Liver (tissue), 9 donors: ENCODE data around the gene GSAP. TPM values are rescaled to one million over a fixed set of nuclear protein-coding genes. Genes with fewer than 3 reads are reported as not detected.

Experiments
- DNase-seq: peaks from one replicate; pipeline ENCODE4 v3.0.0-alpha.2; 2017; ENCODE audit warnings: low spot score
- H3K27ac ChIP-seq, 2 donors: one replicate each; pipeline ENCODE4 v1.7.0; 2013; ENCODE audit warnings: inconsistent platforms in 2 of 2, low read length in 2 of 2, control low read depth in 1 of 2, low read depth in 1 of 2, mild to moderate bottlenecking in 1 of 2
- H3K27me3 ChIP-seq, 4 donors: one replicate each; pipeline versions ENCODE4 v1.6.1 to v1.7.0; 2013; ENCODE audit warnings: low read length in 3 of 4, inconsistent platforms in 1 of 4, mild to moderate bottlenecking in 1 of 4, moderate library complexity in 1 of 4; ENCODE audit not compliant: control insufficient read depth in 4 of 4, insufficient read depth in 4 of 4
- H3K36me3 ChIP-seq, 4 donors: one replicate each; pipeline versions ENCODE4 v1.6.1 to v1.7.0; 2013; ENCODE audit warnings: low read length in 3 of 4, mild to moderate bottlenecking in 3 of 4, low read depth in 1 of 4, moderate library complexity in 1 of 4; ENCODE audit not compliant: control insufficient read depth in 4 of 4, insufficient read depth in 3 of 4
- H3K4me1 ChIP-seq, 4 donors: one replicate each; pipeline versions ENCODE4 v1.6.1 to v1.7.0; 2013; ENCODE audit warnings: low read length in 3 of 4, mild to moderate bottlenecking in 3 of 4, moderate library complexity in 1 of 4; ENCODE audit not compliant: control insufficient read depth in 4 of 4, insufficient read depth in 4 of 4
- H3K4me3 ChIP-seq, 3 donors: one replicate each; pipeline versions ENCODE4 v1.6.1 to v1.7.0; 2013; ENCODE audit warnings: low read length in 3 of 3, control low read depth in 1 of 3, low read depth in 1 of 3, mild to moderate bottlenecking in 1 of 3
- H3K9ac ChIP-seq, 2 donors: one replicate each; pipeline ENCODE4 v1.7.0; 2013; ENCODE audit warnings: low read length in 2 of 2, mild to moderate bottlenecking in 2 of 2, moderate library complexity in 2 of 2, control low read depth in 1 of 2, low read depth in 1 of 2
- H3K9me3 ChIP-seq, 4 donors: one replicate each; pipeline versions ENCODE4 v1.6.1 to v1.7.0; 2013; ENCODE audit warnings: low read length in 3 of 4; ENCODE audit not compliant: control insufficient read depth in 4 of 4
- ATF3 ChIP-seq: IDR thresholded peaks from 2 replicates; pipeline ENCODE4 v1.6.1; 2016; ENCODE audit warnings: antibody characterized with exemption
- CTCF ChIP-seq: fragments of 150-350 bp; IDR thresholded peaks from 2 replicates; pipeline ENCODE4 v1.5.1; 2017; ENCODE audit warnings: improper control_type of control experiment, low read depth, low read length; ENCODE audit not compliant: missing input control
- EGR1 ChIP-seq, 2 donors: IDR thresholded peaks; 2 replicates each; pipeline ENCODE4 v1.6.1; 2016 to 2018; ENCODE audit warnings: antibody characterized with exemption in 2 of 2, low read depth in 2 of 2
- FOXA1 ChIP-seq: IDR thresholded peaks from 2 replicates; pipeline ENCODE4 v1.6.1; 2016; ENCODE audit warnings: antibody characterized with exemption
- FOXA2 ChIP-seq: IDR thresholded peaks from 2 replicates; pipeline ENCODE4 v1.6.1; 2016; ENCODE audit warnings: antibody characterized with exemption
- GABPA ChIP-seq, 2 donors: IDR thresholded peaks in 1 of 2; conservative IDR thresholded peaks in 1 of 2; 2 replicates each; pipeline ENCODE4 v1.6.1; 2016; ENCODE audit warnings: antibody characterized with exemption in 2 of 2, mild to moderate bottlenecking in 1 of 2, moderate library complexity in 1 of 2
- HNF4A ChIP-seq, 2 donors: conservative IDR thresholded peaks; 2 replicates each; pipeline ENCODE4 v1.6.1; 2016; ENCODE audit warnings: antibody characterized with exemption in 2 of 2, mild to moderate bottlenecking in 2 of 2
- HNF4G ChIP-seq: IDR thresholded peaks from 2 replicates; pipeline ENCODE4 v1.6.1; 2016; ENCODE audit warnings: antibody characterized with exemption
- JUND ChIP-seq, 2 donors: IDR thresholded peaks; 2 replicates each; pipeline ENCODE4 v1.6.1; 2016; ENCODE audit warnings: antibody characterized with exemption in 2 of 2
- MAX ChIP-seq: IDR thresholded peaks from 2 replicates; pipeline ENCODE4 v1.6.1; 2016; ENCODE audit warnings: antibody characterized with exemption
- NR2F2 ChIP-seq: IDR thresholded peaks from 2 replicates; pipeline ENCODE4 v1.6.1; 2016; ENCODE audit warnings: antibody characterized with exemption
- RAD21 ChIP-seq, 2 donors: IDR thresholded peaks; 2 replicates each; pipeline ENCODE4 v1.6.1; 2016; ENCODE audit warnings: antibody characterized with exemption in 2 of 2, mild to moderate bottlenecking in 2 of 2
- REST ChIP-seq: IDR thresholded peaks from 2 replicates; pipeline ENCODE4 v1.6.1; 2016; ENCODE audit warnings: antibody characterized with exemption, mild to moderate bottlenecking
- RXRA ChIP-seq, 2 donors: IDR thresholded peaks; 2 replicates each; pipeline ENCODE4 v1.6.1; 2017 to 2018; ENCODE audit warnings: antibody characterized with exemption in 2 of 2, mild to moderate bottlenecking in 1 of 2
- SP1 ChIP-seq: IDR thresholded peaks from 2 replicates; pipeline ENCODE4 v1.6.1; 2018; ENCODE audit warnings: antibody characterized with exemption, mild to moderate bottlenecking
- TAF1 ChIP-seq: conservative IDR thresholded peaks from 2 replicates; pipeline ENCODE4 v1.6.1; 2016; ENCODE audit warnings: antibody characterized with exemption, mild to moderate bottlenecking
- YY1 ChIP-seq: IDR thresholded peaks from 2 replicates; pipeline ENCODE4 v1.6.1; 2016; ENCODE audit warnings: antibody characterized with exemption, mild to moderate bottlenecking
- ZBTB33 ChIP-seq: IDR thresholded peaks from 2 replicates; pipeline ENCODE4 v1.6.1; 2016; ENCODE audit warnings: antibody characterized with exemption
- WGBS: extraction: QIAGEN DNeasy Blood & Tissue Kit; methylation state at CpG from one replicate; pipeline ENCODE4 v1.1.7; 2013; 5-methylcytosine and 5-hydroxymethylcytosine counted together
- polyA plus RNA-seq, 2 donors: library from polyadenylated mRNA; stranded (reverse) in 1 of 2; unstranded in 1 of 2; fragments of 200-250 nt in 1 of 2; fragments of >200 nt in 1 of 2; fragmentation: Nextera tagmentation in 1 of 2; extraction: Ambion mirVana in 1 of 2; gene quantifications; one replicate each; pipeline versions ENCODE4 v1.2.1 to v1.2.3, GENCODE V29; 2013 to 2015
- total RNA-seq, 2 donors: library from RNA; depleted of rRNA; stranded (reverse); fragments of >200 nt; gene quantifications; one replicate each; pipeline ENCODE4 v1.2.3, GENCODE V29; 2014
- donor health status: healthy.
- donor health status: healthy.
- donor health status: healthy.
- donor health status: healthy.
- donor health status: healthy.

Gene GSAP
- total and polyA plus RNA-seq, 4 donors: 4.1 to 30.9 (median 17.7) TPM

- H3K27me3 ChIP-seq: no peaks in the 10 kb centered on the region
Observed at GRCh38 chr7:77458786-77459185, 42.6 kb upstream of the GSAP start.

More at GRCh38 chr7:77458786-77459185, 42.6 kb upstream of the GSAP start:
- H3K36me3 ChIP-seq: no peaks in the 10 kb centered on the region
- no peaks in the 10 kb centered on the region for H3K9me3 ChIP-seq
- no peak overlapping the region for H3K9ac ChIP-seq
- WGBS: 92% methylated on average over 3 of the region's 3 CpGs
- H3K27ac ChIP-seq: no peak overlapping the region
- TF ChIP-seq YY1 (no peak), EGR1 (IDR thresholded peaks at IDR 0.05; ENCODE audit: low read depth in 2 of 2) (no peak), MAX (no peak), SP1 (no peak), HNF4A (conservative IDR thresholded peaks at IDR 0.05) (no peak), HNF4G (no peak), ZBTB33 (no peak), FOXA1 (no peak), RAD21 (IDR thresholded peaks at IDR 0.05) (no peak), TAF1 (no peak), RXRA (IDR thresholded peaks at IDR 0.05) (no peak), JUND (IDR thresholded peaks at IDR 0.05) (no peak), CTCF (no peak), GABPA (IDR thresholded peaks at IDR 0.05 in 1 of 2, conservative IDR thresholded peaks at IDR 0.05 in 1 of 2) (no peak), FOXA2 (no peak), ATF3 (no peak), REST (no peak), NR2F2 (no peak)
- H3K4me1 ChIP-seq: peaks cover 0 to 3% (median under 1%) of the 10 kb centered on the region in 4 donors
- no peak for DNase-seq
- H3K4me3 ChIP-seq: no peak overlapping the region
